Mucosa of descending colon (tissue), 3 donors: Measurements from ENCODE around the gene OR52N4. TPM values are rescaled to one million over a fixed set of nuclear protein-coding genes. Genes with fewer than 3 reads are reported as not detected.

Experiments used
- ATAC-seq: fragments of 200-7000 bp; cut with Tn5 transposase; one replicate; pipeline ENCODE4 v1.9.1; 2020; ENCODE audit warnings: mild to moderate bottlenecking, moderate library complexity
- DNase-seq, 3 donors: peaks; one replicate each; pipeline ENCODE4 v3.0.0-alpha.2; 2020
- H3K36me3 ChIP-seq: fragments of 200-600 bp; one replicate; pipeline ENCODE4 v1.8.0; 2021; ENCODE audit warnings: low read depth, mild to moderate bottlenecking
- H3K4me1 ChIP-seq: fragments of 200-600 bp; one replicate; pipeline ENCODE4 v1.8.0; 2021; ENCODE audit warnings: low read depth, mild to moderate bottlenecking
- H3K4me3 ChIP-seq: fragments of 200-600 bp; one replicate; pipeline ENCODE4 v1.8.0; 2021; ENCODE audit warnings: mild to moderate bottlenecking
- H3K9me3 ChIP-seq: fragments of 200-600 bp; one replicate; pipeline ENCODE4 v1.8.0; 2021; ENCODE audit warnings: mild to moderate bottlenecking
- CTCF ChIP-seq: fragments of 200-600 bp; IDR thresholded peaks from one replicate; pipeline ENCODE4 v1.8.0; 2022; ENCODE audit warnings: antibody characterized with exemption, mild to moderate bottlenecking
- intact Hi-C, 2 donors: fragments of 100-400 bp; cut with DNase I in 1 of 2; cut with micrococcal nuclease in 1 of 2; formaldehyde crosslinking; loops; one replicate each; pipeline versions ENCODE4 v1.11.0 to v1.11.1; 2022; cut with DNase I, micrococcal nuclease
- total RNA-seq, 3 donors: library from RNA; stranded (reverse); fragmentation: NEBNext Ultra II Directional in 2 of 3; extraction: Animal tissue kit (Norgen Biotek cat#: 25700) in 2 of 3; gene quantifications; one replicate each; pipeline versions ENCODE4 v1.2.1 to v1.2.4, GENCODE V29; 2021 to 2023
- donor health status: DM: no; HTN: no; CAD: no; lungs with moderate emphysema.
- donor health status: DM: no; HTN: no; CAD: no.
- donor health status: DM: no; HTN: yes; CAD: no.

OR52N4 gene
- total RNA-seq, 3 donors from 2014 or later, result not detected

- no peak for ATAC-seq
- Histone ChIP-seq H3K9me3 (no peaks in the 10 kb centered on the region), H3K36me3 (no peaks in the 10 kb centered on the region), H3K4me3 (no peak overlapping the region), H3K4me1 (no peaks in the 10 kb centered on the region)
- no peak for DNase-seq
- TF ChIP-seq CTCF, result no peak
- intact Hi-C loops, result no loop called here
Observed at GRCh38 chr11:5722622-5723021, 31.4 kb upstream of the OR52N4 start.

- DNase-seq (no peak), ATAC-seq (no peak)
- Histone ChIP-seq H3K9me3 (no peaks in the 10 kb centered on the region), H3K4me3 (no peak overlapping the region), H3K36me3 (no peaks in the 10 kb centered on the region), H3K4me1 (no peaks in the 10 kb centered on the region)
- TF ChIP-seq CTCF, result no peak
- intact Hi-C loops, result no loop called here
Observed at GRCh38 chr11:5726351-5726750, 27.7 kb upstream of the OR52N4 start.

GRCh38 chr11:5727691-5728090 lies 26.4 kb upstream of the OR52N4 start:
- intact Hi-C loops, result no loop called here
- DNase-seq (no peak), ATAC-seq (no peak)
- no peak overlapping the region for H3K4me3 ChIP-seq
- no peaks in the 10 kb centered on the region for H3K4me1 ChIP-seq
- no peaks in the 10 kb centered on the region for H3K9me3 ChIP-seq
- TF ChIP-seq CTCF, result no peak
- no peaks in the 10 kb centered on the region for H3K36me3 ChIP-seq

GRCh38 chr11:5736396-5736795 lies 17.6 kb upstream of the OR52N4 start, which contains the start of gene OR56B1:
Gene OR56B1, plus strand, starts transcription at chr11:5736448. Its CDS starts 69 bp downstream, at chr11:5736517.
- Histone ChIP-seq H3K4me3 (no peak within 1 kb of the TSS), H3K4me1 (no peaks in the 10 kb centered on the region), H3K36me3 (no peaks in the 10 kb centered on the region), H3K9me3 (no peaks in the 10 kb centered on the region)
- intact Hi-C loops, result no loop called here
- ATAC-seq, result no peak
- TF ChIP-seq CTCF, result no peak
- DNase-seq, result no peak

- DNase-seq (no peak), ATAC-seq (no peak)
- intact Hi-C loops, result no loop called here
- TF ChIP-seq CTCF, result no peak
- Histone ChIP-seq H3K4me3 (no peak overlapping the region), H3K36me3 (no peaks in the 10 kb centered on the region), H3K9me3 (no peaks in the 10 kb centered on the region), H3K4me1 (no peaks in the 10 kb centered on the region)
Observed at GRCh38 chr11:5737091-5737490, 17.0 kb upstream of the OR52N4 start.

GRCh38 chr11:5737670-5738392 lies 16.2 kb upstream of the OR52N4 start:
- TF ChIP-seq CTCF, result no peak
- intact Hi-C loops, result no loop called here

More at GRCh38 chr11:5737670-5738392, 16.2 kb upstream of the OR52N4 start:
- Histone ChIP-seq H3K36me3 (no peaks in the 10 kb centered on the region), H3K9me3 (no peaks in the 10 kb centered on the region), H3K4me1 (no peaks in the 10 kb centered on the region), H3K4me3 (no peak overlapping the region)
- DNase-seq (no peak), ATAC-seq (no peak)
